ENCODE measurements around the gene KHNYN. TPM values are rescaled to one million over a fixed set of nuclear protein-coding genes. Genes with fewer than 3 reads are reported as not detected.

Gene KHNYN
- total RNA-seq, 4 donors from 2014 or later, result 66.0 to 147 (median 90.6) TPM

DNA sequence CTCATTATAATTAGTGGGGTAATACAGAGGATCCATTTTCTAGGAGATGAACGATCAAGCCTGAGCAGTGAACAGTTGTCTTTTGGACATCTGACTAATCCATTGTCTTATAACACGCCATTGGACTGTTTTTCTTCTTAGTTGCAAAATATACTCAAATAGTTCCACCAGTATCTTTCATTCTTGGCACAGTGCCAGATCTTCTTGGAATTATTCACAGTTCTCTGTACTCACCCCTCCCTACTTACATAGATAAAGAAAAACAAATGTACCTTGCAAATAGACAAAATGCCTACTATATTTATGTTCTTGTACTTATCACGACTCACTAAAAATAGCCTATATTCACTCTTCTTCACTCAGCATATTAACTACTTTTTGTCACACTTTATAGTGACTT is 4.0 kb upstream of the KHNYN start:
- intact Hi-C loops (cut with DNase I; ENCODE audit: low total_unique reads), result loop anchor here (5.0 kb wide), 1 partner anchor 58 kb away; the partner anchor contains the start of gene NFATC4
- no peak for TF ChIP-seq POLR2A (IDR thresholded peaks at IDR 0.05)
- TF ChIP-seq, protein P1, sequence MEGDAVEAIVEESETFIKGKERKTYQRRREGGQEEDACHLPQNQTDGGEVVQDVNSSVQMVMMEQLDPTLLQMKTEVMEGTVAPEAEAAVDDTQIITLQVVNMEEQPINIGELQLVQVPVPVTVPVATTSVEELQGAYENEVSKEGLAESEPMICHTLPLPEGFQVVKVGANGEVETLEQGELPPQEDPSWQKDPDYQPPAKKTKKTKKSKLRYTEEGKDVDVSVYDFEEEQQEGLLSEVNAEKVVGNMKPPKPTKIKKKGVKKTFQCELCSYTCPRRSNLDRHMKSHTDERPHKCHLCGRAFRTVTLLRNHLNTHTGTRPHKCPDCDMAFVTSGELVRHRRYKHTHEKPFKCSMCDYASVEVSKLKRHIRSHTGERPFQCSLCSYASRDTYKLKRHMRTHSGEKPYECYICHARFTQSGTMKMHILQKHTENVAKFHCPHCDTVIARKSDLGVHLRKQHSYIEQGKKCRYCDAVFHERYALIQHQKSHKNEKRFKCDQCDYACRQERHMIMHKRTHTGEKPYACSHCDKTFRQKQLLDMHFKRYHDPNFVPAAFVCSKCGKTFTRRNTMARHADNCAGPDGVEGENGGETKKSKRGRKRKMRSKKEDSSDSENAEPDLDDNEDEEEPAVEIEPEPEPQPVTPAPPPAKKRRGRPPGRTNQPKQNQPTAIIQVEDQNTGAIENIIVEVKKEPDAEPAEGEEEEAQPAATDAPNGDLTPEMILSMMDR (IDR thresholded peaks at IDR 0.05), result no peak
- H3K4me3 ChIP-seq (ENCODE audit: low read depth, poor library complexity, severe bottlenecking), result no peak overlapping the region
- DNase-seq (ENCODE audit: low spot score in 2 of 2), result peak in 1 of 2 donors; percentile 54
- 17 to 34% methylated on average over 3 of the region's 3 CpGs for WGBS, 2 donors

DNA sequence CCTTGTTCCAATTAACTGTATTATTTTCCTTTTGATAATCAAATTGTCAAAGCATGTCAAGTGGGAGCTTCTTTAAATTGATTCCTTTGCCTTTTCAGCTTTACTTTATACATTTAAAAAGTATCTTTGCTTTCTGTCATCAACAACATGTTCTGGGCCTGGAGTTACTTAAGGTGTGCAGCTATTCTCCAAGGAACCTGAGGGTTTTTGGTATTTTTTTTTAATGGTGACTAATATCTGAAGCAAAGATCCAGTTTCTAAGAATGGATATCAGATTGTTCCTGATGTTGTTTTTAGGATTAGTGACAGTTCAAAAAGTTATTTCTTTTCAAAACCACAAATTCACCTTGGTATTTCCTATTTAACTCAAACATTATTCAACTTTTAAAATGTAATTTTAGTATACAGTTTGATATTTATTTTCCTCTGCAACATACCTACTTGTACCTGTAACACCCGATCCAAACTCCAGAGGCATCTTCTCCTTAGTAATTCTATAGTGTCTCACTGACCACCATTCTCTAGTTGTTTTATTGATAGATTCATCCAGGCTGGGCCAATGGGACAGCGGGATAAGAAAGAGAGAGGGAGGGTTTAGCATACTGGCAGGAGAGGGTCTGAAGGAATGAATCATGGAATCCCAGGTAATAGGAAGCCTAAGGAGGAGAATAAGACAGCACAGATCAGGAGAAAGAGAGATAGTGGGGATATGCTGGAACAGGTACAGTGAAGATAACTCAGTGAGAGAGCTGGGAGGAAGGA is 3.4 kb upstream of the KHNYN start:
- 89 to 91% methylated on average over 2 of the region's 2 CpGs for WGBS, 2 donors
- H3K4me3 ChIP-seq (ENCODE audit: low read depth, poor library complexity, severe bottlenecking), result no peak overlapping the region
- TF ChIP-seq, protein P1 (IDR thresholded peaks at IDR 0.05), result no peak
- TF ChIP-seq POLR2A (IDR thresholded peaks at IDR 0.05), result no peak
- intact Hi-C loops (cut with DNase I; ENCODE audit: low total_unique reads), result loop anchor here (5.0 kb wide), 1 partner anchor 59 kb away; the partner anchor contains the start of gene NFATC4
- peak in 1 of 2 donors; percentile 8 for DNase-seq (ENCODE audit: low spot score in 2 of 2)

DNA sequence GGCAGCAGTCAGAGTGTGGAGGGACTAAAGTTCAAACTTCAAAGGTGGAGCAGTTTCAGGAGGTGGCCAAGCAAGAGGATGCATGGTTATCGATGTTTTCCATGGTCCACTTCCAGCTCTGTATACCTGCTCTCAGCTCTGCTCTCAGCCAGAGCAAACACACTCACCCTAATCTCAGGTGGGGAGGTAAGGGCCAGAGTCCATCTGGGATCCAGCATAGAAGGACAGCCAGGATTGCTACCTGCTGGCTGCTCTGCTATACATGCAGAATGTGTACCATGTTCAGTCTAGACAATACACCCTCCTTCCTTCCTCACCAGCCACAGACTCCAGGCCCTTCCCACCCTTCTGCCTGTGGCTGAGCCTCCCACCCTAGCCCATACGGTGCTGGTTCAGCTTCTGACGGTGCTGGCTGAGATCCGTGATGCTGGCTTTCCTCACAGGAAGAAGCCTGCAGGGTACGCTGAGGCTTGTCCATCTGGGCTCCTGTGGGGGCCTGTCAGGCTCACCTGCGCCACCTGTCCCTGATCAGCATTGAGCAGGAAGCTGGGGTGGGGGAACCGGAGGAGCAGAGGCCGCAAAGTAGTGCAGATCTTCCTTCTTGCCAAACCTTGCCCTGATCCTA is 2.7 kb upstream of the KHNYN start:
- DNase-seq (ENCODE audit: low spot score in 2 of 2), result peak in 1 of 2 donors; percentile 11
- WGBS, 2 donors, result 57 to 61% methylated on average over 8 of the region's 8 CpGs
- intact Hi-C loops (cut with DNase I; ENCODE audit: low total_unique reads), result loop anchor here (5.0 kb wide), 1 partner anchor 60 kb away; the partner anchor contains the start of gene NFATC4
- TF ChIP-seq POLR2A (IDR thresholded peaks at IDR 0.05), result no peak
- TF ChIP-seq, protein P1 (IDR thresholded peaks at IDR 0.05), result no peak
- no peak overlapping the region for H3K4me3 ChIP-seq (ENCODE audit: low read depth, poor library complexity, severe bottlenecking)

DNA sequence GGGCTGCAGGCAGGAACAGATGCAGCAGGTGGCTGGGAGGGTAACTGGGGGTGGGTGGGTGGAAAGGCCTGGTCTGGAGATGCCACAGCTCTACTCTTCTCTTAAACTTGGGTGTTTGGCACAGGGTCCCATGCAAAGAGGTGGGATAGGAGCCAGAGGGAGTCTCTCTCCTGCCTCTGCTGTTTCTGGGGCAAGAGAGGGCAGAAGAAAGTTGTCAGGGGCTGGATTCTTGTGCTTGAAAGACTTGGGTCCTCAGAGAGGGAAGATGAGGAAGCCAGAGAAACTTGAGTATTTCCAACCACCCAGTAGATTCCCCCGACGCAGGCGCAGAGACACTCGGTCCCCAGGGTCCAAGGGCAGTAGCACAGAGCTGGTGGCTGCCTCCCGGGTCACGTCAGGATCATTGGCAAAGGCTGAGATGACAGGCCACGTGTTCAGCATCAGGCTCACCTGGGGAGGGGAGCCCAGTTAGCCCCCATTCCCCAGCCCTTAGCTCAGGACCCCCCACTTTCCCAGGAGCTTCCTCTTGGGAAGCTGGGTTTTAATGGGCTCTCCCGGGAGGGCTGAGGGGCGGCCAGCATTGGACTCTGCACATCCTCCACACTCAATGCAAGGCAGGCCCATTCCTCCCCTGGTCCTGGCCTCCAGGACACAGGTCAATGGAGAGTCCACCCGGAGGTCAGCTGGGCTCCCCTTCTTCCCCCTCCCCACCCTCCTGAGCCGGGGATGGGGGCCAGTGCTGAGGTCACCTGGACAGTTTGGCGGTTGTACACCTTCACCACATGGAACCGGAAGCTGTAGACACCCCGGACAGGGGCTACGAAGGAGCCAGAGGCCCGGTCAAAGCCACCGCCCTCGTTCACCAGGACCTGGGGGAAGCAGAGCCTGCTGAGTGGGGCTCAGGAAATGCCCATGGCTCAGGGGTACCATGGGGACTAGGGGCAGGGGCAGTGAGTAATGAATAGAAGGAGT is 1.9 kb upstream of the KHNYN start:
- intact Hi-C loops (cut with DNase I; ENCODE audit: low total_unique reads), result loop anchor here (5.0 kb wide), 1 partner anchor 61 kb away; the partner anchor contains the start of gene NFATC4
- WGBS, 2 donors, result 86% methylated on average over 15 to 18 of the region's 18 CpGs
- TF ChIP-seq POLR2A (IDR thresholded peaks at IDR 0.05), result no peak
- TF ChIP-seq, protein P1 (IDR thresholded peaks at IDR 0.05), result no peak
- no peak overlapping the region for H3K4me3 ChIP-seq (ENCODE audit: low read depth, poor library complexity, severe bottlenecking)
- peak in 1 of 2 donors; percentile 13 for DNase-seq (ENCODE audit: low spot score in 2 of 2)

All from lower leg skin (tissue), 4 donors.